Prostate gland (tissue), 2 donors: ENCODE results near the gene TMEM106B.

Experiments used
- POLR2A ChIP-seq: fragments of 450-650 bp; IDR thresholded peaks from one replicate; pipeline ENCODE4 v1.6.1; 2016; ENCODE audit warnings: antibody characterized with exemption, mild to moderate bottlenecking
- TF ChIP-seq, protein P1 (sequence below), 4 experiments: fragments of 200-600 bp in 2 of 4; fragments of 450-650 bp in 2 of 4; sonication (generic) in 2 of 4; IDR thresholded peaks; 1 replicate in 3 of 4; 2 replicates in 1 of 4; pipeline ENCODE4 v1.5.1; 2016 to 2019; ENCODE audit warnings: antibody characterized with exemption in 4 of 4, mild to moderate bottlenecking in 2 of 4, moderate library complexity in 2 of 4

GRCh38 chr7:12217311-12217710 lies 6.2 kb downstream of the TMEM106B start:
- TF ChIP-seq, protein P1, sequence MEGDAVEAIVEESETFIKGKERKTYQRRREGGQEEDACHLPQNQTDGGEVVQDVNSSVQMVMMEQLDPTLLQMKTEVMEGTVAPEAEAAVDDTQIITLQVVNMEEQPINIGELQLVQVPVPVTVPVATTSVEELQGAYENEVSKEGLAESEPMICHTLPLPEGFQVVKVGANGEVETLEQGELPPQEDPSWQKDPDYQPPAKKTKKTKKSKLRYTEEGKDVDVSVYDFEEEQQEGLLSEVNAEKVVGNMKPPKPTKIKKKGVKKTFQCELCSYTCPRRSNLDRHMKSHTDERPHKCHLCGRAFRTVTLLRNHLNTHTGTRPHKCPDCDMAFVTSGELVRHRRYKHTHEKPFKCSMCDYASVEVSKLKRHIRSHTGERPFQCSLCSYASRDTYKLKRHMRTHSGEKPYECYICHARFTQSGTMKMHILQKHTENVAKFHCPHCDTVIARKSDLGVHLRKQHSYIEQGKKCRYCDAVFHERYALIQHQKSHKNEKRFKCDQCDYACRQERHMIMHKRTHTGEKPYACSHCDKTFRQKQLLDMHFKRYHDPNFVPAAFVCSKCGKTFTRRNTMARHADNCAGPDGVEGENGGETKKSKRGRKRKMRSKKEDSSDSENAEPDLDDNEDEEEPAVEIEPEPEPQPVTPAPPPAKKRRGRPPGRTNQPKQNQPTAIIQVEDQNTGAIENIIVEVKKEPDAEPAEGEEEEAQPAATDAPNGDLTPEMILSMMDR (IDR thresholded peaks at IDR 0.05) = no peak
- TF ChIP-seq POLR2A = no peak
